HG03097 (cell line): ENCODE data around the gene ADAMTSL5.
"Not testable (repeated sequence)": the region's sequence is repeated elsewhere in the genome, so short reads cannot be mapped to it uniquely, and the experiment has no call there.

ENCODE experiments used
- ATAC-seq: cut with Tn5 transposase; IDR thresholded peaks from one replicate; pipeline ENCODE4 v1.9.1; 2021; ENCODE audit not compliant: unreplicated experiment, low FRiP score

Gene ADAMTSL5

GRCh38 chr19:1512671-1513498 is at the start of gene ADAMTSL5:
Gene ADAMTSL5, minus strand, starts transcription at chr19:1513019. Its CDS starts 2,076 bp downstream, at chr19:1510943.
- ATAC-seq = no peak

GRCh38 chr19:1561236-1561842 is 48.5 kb upstream of the ADAMTSL5 start:
- ATAC-seq = no peak

- ATAC-seq = no peak
Measured at GRCh38 chr19:1560286-1560882, 47.6 kb upstream of the ADAMTSL5 start.

- no peak for ATAC-seq
Measured at GRCh38 chr19:1558552-1558951, 45.7 kb upstream of the ADAMTSL5 start.

- no peak for ATAC-seq
Measured at GRCh38 chr19:1556390-1557070, 43.7 kb upstream of the ADAMTSL5 start.

GRCh38 chr19:1555487-1556389 is 42.9 kb upstream of the ADAMTSL5 start:
- no peak for ATAC-seq

GRCh38 chr19:1554968-1555367 is 42.1 kb upstream of the ADAMTSL5 start:
- ATAC-seq = no peak

GRCh38 chr19:1553415-1553814 is 40.6 kb upstream of the ADAMTSL5 start:
- ATAC-seq = no peak

GRCh38 chr19:1551068-1552040 is 38.5 kb upstream of the ADAMTSL5 start:
- ATAC-seq = no peak

GRCh38 chr19:1549332-1549945 is 36.6 kb upstream of the ADAMTSL5 start:
- no peak for ATAC-seq

GRCh38 chr19:1540365-1540925 is 27.6 kb upstream of the ADAMTSL5 start:
- no peak for ATAC-seq

GRCh38 chr19:1539749-1540148 is 26.9 kb upstream of the ADAMTSL5 start:
- not testable (repeated sequence) for ATAC-seq

- no peak for ATAC-seq
Measured at GRCh38 chr19:1538978-1539377, 26.2 kb upstream of the ADAMTSL5 start.

- not testable (repeated sequence) for ATAC-seq
Measured at GRCh38 chr19:1535699-1536098, 22.9 kb upstream of the ADAMTSL5 start.

- no peak for ATAC-seq
Measured at GRCh38 chr19:1534972-1535371, 22.2 kb upstream of the ADAMTSL5 start.

GRCh38 chr19:1533510-1534150 is 20.8 kb upstream of the ADAMTSL5 start:
- no peak for ATAC-seq

GRCh38 chr19:1532003-1532402 is 19.2 kb upstream of the ADAMTSL5 start:
- ATAC-seq = no peak

GRCh38 chr19:1531587-1531986 is 18.8 kb upstream of the ADAMTSL5 start:
- ATAC-seq = no peak
